ENCODE results near the gene DGKD.

The DGKD gene

GRCh38 chr2:233411162-233411561 is 56.9 kb downstream of the DGKD start:
- no peak for DNase-seq (ENCODE audit: low read depth in 2 of 2, low spot score in 1 of 2)

GRCh38 chr2:233412405-233412804 is 58.1 kb downstream of the DGKD start:
- DNase-seq (ENCODE audit: low read depth in 2 of 2, low spot score in 1 of 2) = no peak

DNA sequence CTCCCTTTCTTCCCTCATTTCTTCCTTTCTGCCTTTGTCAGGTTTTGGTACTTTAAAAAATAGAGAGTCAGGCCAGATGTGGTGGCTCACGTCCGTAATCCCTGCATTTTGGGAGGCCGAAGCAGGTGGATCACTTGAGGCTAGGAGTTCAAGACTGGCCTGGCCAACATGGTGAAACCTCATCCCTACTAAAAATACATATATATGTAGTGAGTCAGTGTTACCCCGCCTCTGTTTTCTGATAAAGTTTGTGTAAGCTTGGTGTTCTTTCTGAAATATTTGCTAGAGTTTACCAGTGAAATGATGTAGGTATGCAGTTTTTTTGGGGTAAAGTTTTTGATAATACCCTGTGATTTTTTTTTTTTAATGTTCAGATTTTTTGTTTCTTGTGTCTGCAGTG is 58.8 kb downstream of the DGKD start:
- DNase-seq (ENCODE audit: low read depth in 2 of 2, low spot score in 1 of 2) = no peak

GRCh38 chr2:233413559-233414272 is 59.4 kb downstream of the DGKD start:
- peak; percentile 28 to 52 for DNase-seq (ENCODE audit: low read depth in 2 of 2, low spot score in 1 of 2)

GRCh38 chr2:233414273-233414654 is 60.0 kb downstream of the DGKD start:
- no peak for DNase-seq (ENCODE audit: low read depth in 2 of 2, low spot score in 1 of 2)

- no peak for DNase-seq (ENCODE audit: low read depth in 2 of 2, low spot score in 1 of 2)
Observed at GRCh38 chr2:233414777-233415570, 60.7 kb downstream of the DGKD start.

DNA sequence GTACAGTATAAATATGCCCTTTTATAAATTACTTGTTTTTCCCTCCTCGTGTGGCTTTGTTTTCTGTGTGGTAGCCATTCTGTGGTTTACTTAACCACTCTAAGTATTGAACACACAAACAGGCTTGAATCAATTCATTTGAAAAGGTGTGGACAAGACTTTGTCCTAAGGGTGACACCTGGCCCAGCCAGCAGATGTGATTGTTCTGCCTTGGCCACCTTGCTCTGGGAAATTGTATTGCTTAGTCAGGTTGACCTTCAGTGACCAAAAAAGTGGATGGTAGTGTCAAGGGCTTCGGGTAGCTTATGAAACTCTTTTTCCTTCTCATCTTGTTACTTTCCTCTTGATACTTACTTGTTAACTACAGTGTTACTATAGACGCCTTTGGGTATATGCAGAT is 61.9 kb downstream of the DGKD start:
- DNase-seq (ENCODE audit: low read depth in 2 of 2, low spot score in 1 of 2) = no peak

GRCh38 chr2:233416706-233417105 is 62.4 kb downstream of the DGKD start:
- no peak for DNase-seq (ENCODE audit: low read depth in 2 of 2, low spot score in 1 of 2)

DNA sequence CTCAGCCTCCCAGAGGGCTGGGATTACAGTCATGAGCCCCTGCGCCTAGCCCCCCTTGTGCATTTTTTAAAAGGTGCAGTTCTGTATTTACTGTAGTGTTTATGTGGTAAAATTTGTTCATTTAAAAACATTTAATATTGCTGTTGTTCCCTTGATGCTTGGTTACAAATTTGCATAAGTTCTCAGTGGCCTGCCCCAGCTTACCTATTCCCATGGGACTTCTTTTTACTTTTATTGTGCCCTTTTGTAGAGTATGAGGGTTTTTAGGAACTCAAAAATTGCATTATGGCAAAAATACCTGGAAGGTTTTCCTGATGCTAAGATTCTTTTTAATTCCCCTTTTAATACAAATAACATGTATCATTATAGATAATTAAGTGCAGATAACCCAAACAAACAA is 63.0 kb downstream of the DGKD start:
- no peak for DNase-seq (ENCODE audit: low read depth in 2 of 2, low spot score in 1 of 2)

- DNase-seq (ENCODE audit: low read depth in 2 of 2, low spot score in 1 of 2) = no peak
Observed at GRCh38 chr2:233418052-233418760, 63.9 kb downstream of the DGKD start.

DNA sequence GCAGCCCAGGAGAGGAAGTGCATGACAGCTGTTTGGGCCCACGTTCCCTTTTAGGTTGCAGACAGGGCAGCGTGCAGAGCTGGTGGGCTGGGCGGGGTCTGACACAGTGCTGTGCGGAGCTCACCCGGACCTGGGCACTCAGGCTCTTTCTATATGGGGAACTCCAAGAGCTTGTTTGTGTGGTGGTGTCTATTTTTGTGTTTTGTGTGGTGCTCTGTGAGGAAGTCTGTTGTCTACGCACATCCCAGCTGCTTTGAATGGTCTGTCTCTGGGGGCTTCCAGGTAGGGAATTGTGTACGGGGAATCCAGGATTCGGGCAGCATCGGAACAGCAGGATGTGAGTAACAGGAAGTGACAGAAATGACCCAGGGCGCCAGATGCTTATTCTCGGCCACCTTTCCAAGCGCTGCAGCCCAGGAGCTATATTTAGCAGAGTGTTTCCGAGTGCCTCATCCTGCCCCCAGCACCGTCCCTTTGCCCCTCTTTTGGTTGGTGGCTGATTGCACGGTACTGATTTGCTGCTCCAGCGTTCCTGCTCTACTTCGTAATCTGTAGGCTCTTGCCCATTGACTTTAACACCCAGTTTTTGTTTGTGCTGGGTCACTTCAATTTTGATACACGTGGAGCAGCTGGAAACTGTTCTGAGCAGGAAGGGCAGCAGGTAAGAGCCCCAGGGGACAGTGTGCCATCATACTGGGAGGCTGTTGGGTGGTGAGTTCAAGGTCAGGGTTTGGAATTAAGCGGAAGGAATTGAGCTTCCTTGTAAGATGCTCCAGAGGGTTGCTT is 64.7 kb downstream of the DGKD start:
- no peak for DNase-seq (ENCODE audit: low read depth in 2 of 2, low spot score in 1 of 2)

DNA sequence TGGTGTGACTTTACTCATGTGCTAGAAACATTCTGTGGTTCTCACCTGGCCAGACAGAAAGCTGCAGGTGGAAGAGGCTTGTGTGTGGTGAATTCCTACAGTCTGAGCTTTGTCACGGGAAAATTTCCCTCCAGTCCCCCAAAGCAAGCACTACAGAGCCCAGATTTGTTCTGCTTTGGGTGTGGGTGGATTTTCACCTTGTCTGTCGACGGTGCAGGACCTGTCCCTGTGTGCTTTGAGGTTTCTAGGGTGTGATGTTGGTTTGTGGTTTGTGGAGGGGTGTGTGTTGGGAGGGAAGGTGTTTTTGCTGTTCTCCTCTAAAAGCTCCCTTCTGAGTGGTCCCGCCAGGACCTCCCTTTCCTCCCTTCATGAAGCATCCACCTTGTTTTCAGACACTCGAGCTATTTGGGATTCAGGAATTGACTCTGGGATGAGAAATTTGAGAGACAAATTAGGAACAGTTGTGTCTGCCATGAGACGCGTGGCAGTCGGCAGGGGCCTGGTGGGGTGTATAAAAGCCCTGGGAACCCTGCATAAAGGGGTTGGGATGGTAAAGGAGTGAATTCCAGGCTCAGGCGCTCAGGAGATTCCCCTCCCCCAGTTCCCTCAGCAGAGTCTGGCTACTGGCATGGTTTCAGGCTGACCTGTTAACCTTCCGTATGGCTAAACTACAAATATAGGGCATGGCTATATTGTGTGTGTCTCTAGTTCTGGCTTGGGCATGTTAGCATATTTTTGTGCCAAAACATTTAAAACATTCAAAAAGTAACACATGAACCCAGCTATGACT is 65.5 kb downstream of the DGKD start:
- DNase-seq (ENCODE audit: low read depth in 2 of 2, low spot score in 1 of 2) = no peak

- DNase-seq (ENCODE audit: low read depth in 2 of 2, low spot score in 1 of 2) = no peak
Observed at GRCh38 chr2:233421091-233421816, 67.0 kb downstream of the DGKD start.

DNA sequence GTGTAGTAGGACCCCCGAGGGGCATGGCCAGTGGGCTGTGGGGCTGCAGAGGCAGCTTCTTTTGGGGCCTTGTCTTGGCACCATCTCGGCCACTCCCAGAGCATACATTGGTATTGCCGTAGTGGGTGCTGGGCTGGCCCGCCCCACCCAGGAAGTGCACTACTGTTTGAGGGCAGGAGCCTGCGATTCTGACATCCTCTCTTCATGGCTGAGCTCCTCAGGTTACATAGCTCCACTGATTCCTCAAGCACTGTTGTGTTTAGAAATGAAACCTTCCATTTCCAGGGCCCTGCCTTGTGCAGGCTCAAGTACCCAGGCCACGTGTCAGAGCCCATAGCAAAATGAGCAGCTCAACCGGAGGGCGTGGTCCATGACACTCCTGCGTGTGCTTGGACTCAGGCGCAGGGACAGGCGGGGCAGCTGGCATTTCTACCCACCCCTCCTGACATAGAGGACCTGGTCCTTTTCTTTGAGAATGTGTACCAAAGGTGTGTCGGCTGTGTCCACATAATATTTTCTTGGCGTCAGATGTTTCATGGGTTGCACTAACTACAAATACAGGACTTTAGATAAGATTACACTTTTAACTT is 67.9 kb downstream of the DGKD start:
- no peak for DNase-seq (ENCODE audit: low read depth in 2 of 2, low spot score in 1 of 2)

- no peak for DNase-seq (ENCODE audit: low read depth in 2 of 2, low spot score in 1 of 2)
Observed at GRCh38 chr2:233422649-233423551, 68.6 kb downstream of the DGKD start.

GRCh38 chr2:233423552-233423860 is 69.2 kb downstream of the DGKD start:
- no peak for DNase-seq (ENCODE audit: low read depth in 2 of 2, low spot score in 1 of 2)

GRCh38 chr2:233424154-233424951 is 70.1 kb downstream of the DGKD start:
- DNase-seq (ENCODE audit: low read depth in 2 of 2, low spot score in 1 of 2) = no peak

All from stimulated activated CD8-positive, alpha-beta memory T cell treated with anti-CD3 and anti-CD28 coated beads, Interleukin-4, amount 100 ng/mL, for 1 hour (primary cell).